Mucosa of rectum (tissue), 2 donors: ENCODE data around the gene MKLN1.

Source experiments
- H3K27ac ChIP-seq, 2 donors: one replicate each; pipeline ENCODE4 v1.7.0; 2013; ENCODE audit warnings: inconsistent platforms in 2 of 2, low read depth in 2 of 2, low read length in 2 of 2
- H3K27me3 ChIP-seq, 2 donors: one replicate each; pipeline ENCODE4 v1.7.0; 2013; ENCODE audit warnings: low read length in 2 of 2; ENCODE audit not compliant: control insufficient read depth in 2 of 2, insufficient read depth in 2 of 2
- H3K36me3 ChIP-seq, 2 donors: one replicate each; pipeline ENCODE4 v1.7.0; 2013; ENCODE audit warnings: low read length in 2 of 2; ENCODE audit not compliant: control insufficient read depth in 2 of 2, insufficient read depth in 2 of 2
- H3K4me1 ChIP-seq, 2 donors: one replicate each; pipeline ENCODE4 v1.7.0; 2013; ENCODE audit warnings: low read length in 2 of 2, mild to moderate bottlenecking in 1 of 2; ENCODE audit not compliant: control insufficient read depth in 2 of 2, insufficient read depth in 2 of 2
- H3K4me3 ChIP-seq, 2 donors: one replicate each; pipeline ENCODE4 v1.7.0; 2013; ENCODE audit warnings: low read length in 2 of 2
- H3K9ac ChIP-seq, 2 donors: one replicate each; pipeline ENCODE4 v1.7.0; 2013; ENCODE audit warnings: low read length in 2 of 2, low read depth in 1 of 2, mild to moderate bottlenecking in 1 of 2
- H3K9me3 ChIP-seq, 2 donors: one replicate each; pipeline ENCODE4 v1.7.0; 2013; ENCODE audit warnings: low read length in 2 of 2; ENCODE audit not compliant: control insufficient read depth in 2 of 2
- donor health status: healthy.
- donor health status: Normal muscosa, but diverticular disease.

Gene MKLN1

DNA sequence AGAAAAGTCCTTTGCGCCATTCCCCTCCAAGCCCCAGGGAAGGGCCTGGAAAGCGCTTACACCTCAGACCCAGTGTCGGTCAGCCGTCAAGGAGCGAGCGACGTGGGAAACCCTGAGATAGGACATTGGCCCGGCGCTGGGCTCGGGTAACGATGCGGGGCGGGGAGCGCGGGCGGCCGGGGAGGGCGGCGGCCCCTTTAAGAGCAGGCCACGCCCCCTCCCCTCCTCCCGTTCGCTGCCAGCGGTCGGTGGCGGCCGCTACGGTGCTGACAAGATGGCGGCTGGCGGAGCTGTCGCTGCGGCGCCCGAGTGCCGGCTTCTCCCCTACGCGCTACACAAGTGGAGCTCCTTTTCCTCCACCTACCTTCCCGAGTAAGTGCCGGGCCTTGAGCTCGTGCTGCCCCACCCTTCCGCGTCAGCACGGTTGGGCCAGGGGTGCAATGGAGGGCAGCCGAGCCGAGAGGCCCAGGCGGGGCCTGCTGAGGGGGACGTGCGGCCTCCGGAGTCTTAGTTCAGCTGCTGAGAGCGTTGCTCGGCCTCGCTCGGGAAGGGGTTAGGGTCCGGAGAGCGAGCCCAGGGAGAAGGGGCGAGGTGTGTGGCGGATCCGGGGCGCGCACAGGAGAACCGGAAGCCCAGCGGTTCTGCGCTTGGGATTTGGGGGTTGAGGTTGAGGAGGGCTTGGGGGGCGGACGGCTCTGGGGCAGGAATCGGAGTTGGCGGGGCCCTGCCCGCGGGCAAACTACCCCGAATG is at the start of gene MKLN1:
Gene MKLN1 (plus strand): TSS at position 251 of the 751 bp plus-strand sequence. CDS start 24 bp downstream, at position 275.
- H3K27ac ChIP-seq: peak within 1 kb of the TSS; percentile 94 to 97
- peak within 1 kb of the TSS; percentile 92 to 96 for H3K4me3 ChIP-seq
- no peaks in the 10 kb centered on the region for H3K36me3 ChIP-seq
- H3K9me3 ChIP-seq: no peaks in the 10 kb centered on the region
- H3K4me1 ChIP-seq: peaks cover 8 to 25% of the 10 kb centered on the region in 2 donors
- no peaks in the 10 kb centered on the region for H3K27me3 ChIP-seq
- peak within 1 kb of the TSS; percentile 92 to 98 for H3K9ac ChIP-seq

DNA sequence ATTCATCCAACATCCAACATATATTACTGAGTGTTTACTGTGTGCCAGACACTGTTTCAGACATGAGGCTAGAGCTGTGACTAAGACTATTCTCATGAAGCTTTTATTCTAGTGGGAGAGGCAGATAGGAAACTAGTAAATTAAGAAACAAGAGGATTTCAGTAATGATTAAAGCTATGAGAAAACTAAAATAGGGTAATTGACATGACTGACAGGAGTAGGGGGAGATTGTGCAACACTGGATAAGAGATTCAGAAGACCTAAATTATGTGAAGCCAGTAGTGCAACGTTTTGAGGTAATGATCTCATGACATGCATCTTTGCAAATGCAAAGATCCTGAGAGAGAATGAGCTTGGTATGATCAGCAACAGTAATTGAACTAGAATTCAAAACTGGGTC is 48.6 kb upstream of the MKLN1 start:
- no peak overlapping the region for H3K9ac ChIP-seq
- no peak overlapping the region for H3K27ac ChIP-seq
- H3K4me3 ChIP-seq: no peak overlapping the region
- no peaks in the 10 kb centered on the region for H3K27me3 ChIP-seq
- no peaks in the 10 kb centered on the region for H3K4me1 ChIP-seq
- peaks cover 0 to 4% of the 10 kb centered on the region in 2 donors for H3K9me3 ChIP-seq
- no peaks in the 10 kb centered on the region for H3K36me3 ChIP-seq

DNA sequence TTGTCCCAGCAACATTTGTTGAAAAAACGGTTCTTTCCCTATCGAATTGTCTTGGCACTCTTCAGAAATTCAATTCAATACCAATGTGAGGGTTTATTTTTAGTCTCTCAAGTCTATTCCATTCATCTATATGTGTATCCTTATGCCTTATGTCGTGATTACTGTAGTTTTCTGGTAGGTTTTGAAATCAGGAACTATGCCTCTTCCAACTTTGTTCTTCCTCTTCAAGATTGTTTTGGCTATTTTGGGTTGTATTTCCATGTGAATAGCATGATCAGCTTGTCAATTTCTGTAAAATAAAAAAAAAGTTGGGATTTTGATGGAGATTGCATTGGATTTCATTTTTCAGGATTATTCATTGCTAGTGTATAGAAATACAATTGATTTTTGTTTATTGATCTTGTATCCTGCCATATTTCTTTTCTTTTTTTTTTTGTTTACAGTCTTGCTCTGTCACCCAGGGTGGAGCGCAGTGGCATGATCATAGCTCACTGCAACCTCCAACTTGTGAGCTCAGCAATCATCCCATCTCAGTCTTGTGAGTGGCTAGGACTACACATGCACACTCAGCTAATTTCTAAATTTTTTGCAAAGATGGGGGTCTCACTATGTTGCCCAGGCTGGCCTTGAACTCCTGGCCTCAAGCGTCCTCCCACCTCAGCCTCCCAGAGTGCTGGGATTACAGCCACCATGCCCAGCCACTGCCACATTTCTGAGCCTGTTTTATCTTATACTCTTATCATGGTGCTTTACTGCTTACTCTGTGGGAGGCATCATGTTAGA is 46.2 kb upstream of the MKLN1 start:
- H3K36me3 ChIP-seq: no peaks in the 10 kb centered on the region
- no peak overlapping the region for H3K9ac ChIP-seq
- H3K4me1 ChIP-seq: no peaks in the 10 kb centered on the region
- H3K27ac ChIP-seq: no peak overlapping the region
- H3K27me3 ChIP-seq: no peaks in the 10 kb centered on the region
- peaks cover 0 to 4% of the 10 kb centered on the region in 2 donors for H3K9me3 ChIP-seq
- H3K4me3 ChIP-seq: no peak overlapping the region

DNA sequence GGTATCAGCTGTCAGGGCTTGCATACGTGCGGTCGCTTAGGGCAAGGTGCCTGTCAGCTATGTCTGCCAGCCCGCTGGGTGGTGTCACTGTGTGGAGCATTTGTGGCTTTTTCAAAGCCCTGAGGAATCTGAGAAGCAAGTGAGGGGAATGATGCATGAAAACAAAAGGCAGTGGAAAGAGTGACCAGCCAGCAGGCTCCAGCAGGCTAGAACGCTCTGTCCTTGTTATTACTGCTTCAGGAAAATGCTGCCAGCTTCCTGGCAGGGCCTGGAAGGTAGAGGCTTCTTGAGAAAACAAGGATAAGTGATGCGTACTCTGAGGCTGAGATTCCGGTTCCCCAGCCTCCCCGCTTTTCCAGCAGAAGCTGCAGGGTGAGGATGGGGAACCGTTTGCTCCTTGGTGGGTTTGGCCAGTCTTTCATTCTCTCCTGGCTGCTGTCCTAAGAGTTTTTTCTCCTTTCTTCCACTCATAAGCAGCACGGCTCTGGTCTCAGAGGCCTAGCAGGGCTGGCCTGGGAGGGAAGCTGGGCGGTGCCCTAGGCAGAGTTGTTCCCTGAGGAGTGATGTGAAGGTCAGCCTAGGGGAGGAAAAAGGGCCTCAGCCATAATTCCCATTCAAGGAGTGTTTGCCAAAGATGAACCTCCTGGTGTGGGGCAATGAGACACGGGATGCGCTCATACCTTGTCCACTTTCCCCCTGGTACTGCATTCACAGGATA is 42.8 kb upstream of the MKLN1 start:
- Histone ChIP-seq H3K27ac (peak overlapping the region in 1 of 2 donors; percentile 36), H3K36me3 (no peaks in the 10 kb centered on the region), H3K4me1 (no peaks in the 10 kb centered on the region), H3K4me3 (no peak overlapping the region), H3K9ac (no peak overlapping the region), H3K9me3 (peaks cover 0 to 4% of the 10 kb centered on the region in 2 donors), H3K27me3 (no peaks in the 10 kb centered on the region)

DNA sequence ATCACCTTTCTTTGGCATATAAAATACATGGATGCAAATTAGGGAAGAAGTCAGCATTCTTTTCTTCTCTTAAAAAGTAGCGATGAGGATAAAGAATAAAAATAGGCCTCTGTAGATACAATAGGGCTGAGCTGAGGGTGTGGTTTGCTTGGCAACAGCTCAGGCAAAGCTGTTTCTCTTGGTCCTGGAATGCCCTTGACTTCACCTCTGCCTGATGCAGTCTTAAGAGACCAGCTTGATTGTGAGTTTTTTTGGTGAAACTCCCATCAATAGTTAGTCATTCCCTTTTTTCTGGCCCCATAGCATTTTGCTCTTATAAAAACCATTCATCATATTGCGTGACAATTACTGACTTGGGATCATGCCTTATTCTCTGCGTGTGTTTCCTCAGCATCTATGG is 42.1 kb upstream of the MKLN1 start:
- no peaks in the 10 kb centered on the region for H3K9me3 ChIP-seq
- peak overlapping the region in 1 of 2 donors; percentile 36 for H3K27ac ChIP-seq
- H3K4me3 ChIP-seq: no peak overlapping the region
- no peaks in the 10 kb centered on the region for H3K27me3 ChIP-seq
- no peak overlapping the region for H3K9ac ChIP-seq
- H3K36me3 ChIP-seq: no peaks in the 10 kb centered on the region
- no peaks in the 10 kb centered on the region for H3K4me1 ChIP-seq

DNA sequence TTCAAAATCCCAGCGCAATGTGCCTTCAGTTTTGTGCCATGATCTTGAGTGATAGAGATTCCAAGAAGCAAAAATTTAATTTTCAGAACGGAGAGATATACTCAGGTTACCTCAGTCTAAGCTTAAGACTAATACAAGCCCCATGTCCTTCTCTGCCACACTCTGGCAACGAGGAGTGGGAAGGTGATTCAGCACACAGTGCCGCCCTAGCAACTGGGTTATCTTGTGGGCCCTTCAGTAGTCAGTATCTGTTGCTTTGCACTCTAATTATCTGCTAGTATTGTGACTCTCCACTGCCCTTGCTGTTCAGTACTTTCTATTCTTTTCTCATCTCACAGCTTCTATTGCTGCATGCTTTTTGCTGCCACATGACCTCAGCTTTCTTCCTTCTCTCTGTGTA is 39.2 kb upstream of the MKLN1 start:
- Histone ChIP-seq H3K9me3 (no peaks in the 10 kb centered on the region), H3K4me1 (no peaks in the 10 kb centered on the region), H3K27ac (no peak overlapping the region), H3K27me3 (no peaks in the 10 kb centered on the region), H3K4me3 (no peak overlapping the region), H3K9ac (no peak overlapping the region), H3K36me3 (no peaks in the 10 kb centered on the region)

DNA sequence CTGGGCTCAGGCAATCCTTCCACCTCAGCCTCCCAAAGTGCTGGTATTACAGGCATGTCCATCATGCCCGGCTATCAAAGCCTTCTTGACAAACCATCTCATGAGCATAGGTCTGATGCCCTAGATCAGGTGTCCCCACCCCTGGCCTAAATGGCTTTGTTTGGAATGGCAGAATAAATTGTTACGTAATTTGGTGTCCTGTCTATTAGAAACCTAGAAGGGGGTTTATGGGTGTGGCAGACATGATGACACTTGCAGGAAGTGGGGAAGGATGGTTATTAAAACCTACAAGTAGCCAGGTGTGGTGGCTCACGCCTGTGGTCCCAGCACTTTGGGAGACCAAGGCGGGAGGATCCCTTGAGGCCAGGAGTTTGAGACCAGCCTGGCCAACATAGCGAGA is 38.6 kb upstream of the MKLN1 start:
- no peak overlapping the region for H3K9ac ChIP-seq
- H3K4me1 ChIP-seq: no peaks in the 10 kb centered on the region
- H3K27me3 ChIP-seq: no peaks in the 10 kb centered on the region
- H3K9me3 ChIP-seq: no peaks in the 10 kb centered on the region
- H3K27ac ChIP-seq: no peak overlapping the region
- no peaks in the 10 kb centered on the region for H3K36me3 ChIP-seq
- H3K4me3 ChIP-seq: no peak overlapping the region

DNA sequence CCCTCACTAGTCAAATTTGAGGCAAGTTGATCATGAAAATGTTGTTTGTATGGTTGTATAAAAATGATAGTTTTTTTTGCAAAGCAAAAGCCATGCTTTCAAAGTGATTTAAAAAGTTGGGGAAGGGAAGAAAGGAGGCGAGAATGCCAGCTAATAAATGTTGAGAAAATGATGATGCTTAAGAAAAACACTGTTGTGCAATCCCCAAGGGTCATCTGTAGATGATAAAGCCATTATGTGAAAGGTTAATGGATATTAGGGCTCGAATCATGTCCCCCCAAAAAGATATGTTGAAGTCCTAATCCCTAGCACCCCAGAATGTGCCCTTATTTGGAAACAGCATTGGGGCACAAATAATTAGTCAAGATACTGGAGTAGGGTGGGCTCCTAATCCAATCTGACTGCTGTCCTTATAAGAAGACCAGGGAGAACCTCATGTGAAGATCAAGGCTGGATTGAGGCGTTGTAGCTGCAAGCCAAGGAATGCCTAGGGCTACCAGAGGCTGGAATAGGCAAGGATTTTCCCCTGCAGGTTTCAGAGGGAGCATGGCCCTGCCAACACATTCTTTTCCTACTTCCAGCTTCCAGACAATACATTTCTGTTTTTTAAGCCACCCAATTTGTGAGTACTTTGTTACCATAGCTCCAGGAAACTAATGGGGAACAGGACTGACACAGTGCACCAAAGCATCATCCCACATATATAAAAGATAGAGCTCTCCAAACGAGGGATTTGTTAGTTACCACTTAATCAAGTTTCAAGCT is 35.4 kb upstream of the MKLN1 start:
- Histone ChIP-seq H3K4me3 (no peak overlapping the region), H3K27me3 (no peaks in the 10 kb centered on the region), H3K9me3 (no peaks in the 10 kb centered on the region), H3K27ac (no peak overlapping the region), H3K36me3 (no peaks in the 10 kb centered on the region), H3K9ac (no peak overlapping the region), H3K4me1 (no peaks in the 10 kb centered on the region)

- Histone ChIP-seq H3K4me1 (no peaks in the 10 kb centered on the region), H3K27ac (no peak overlapping the region), H3K9ac (no peak overlapping the region), H3K27me3 (no peaks in the 10 kb centered on the region), H3K4me3 (no peak overlapping the region), H3K9me3 (no peaks in the 10 kb centered on the region), H3K36me3 (no peaks in the 10 kb centered on the region)
Measured at GRCh38 chr7:131293018-131293417, 34.7 kb upstream of the MKLN1 start.
